ENCODE measurements around the gene NEDD4.

GRCh38 chr15:55993804-55994560 is 570 bp upstream of the NEDD4 start:
- TF ChIP-seq SUZ12 (IDR thresholded peaks at IDR 0.05; ENCODE audit: extremely low read depth, insufficient read depth, insufficient read length) (no peak), YY1 (IDR thresholded peaks at IDR 0.05; ENCODE audit: insufficient read depth, insufficient read length) (no peak), ZNF274 (IDR thresholded peaks at IDR 0.05; ENCODE audit: low read depth, low read length) (no peak)
